Stimulated activated CD4-positive, alpha-beta T cell treated with anti-CD3 and anti-CD28 coated beads, Interleukin-15, amount 100 ng/mL, for 24 hours (primary cell): ENCODE results near the gene MYLIP.
"Not testable (repeated sequence)": the region's sequence is repeated elsewhere in the genome, so short reads cannot be mapped to it uniquely, and the experiment has no call there.

Source experiments
- DNase-seq: peaks from one replicate; pipeline ENCODE4 v3.0.0-alpha.2; 2020

Gene MYLIP

DNA sequence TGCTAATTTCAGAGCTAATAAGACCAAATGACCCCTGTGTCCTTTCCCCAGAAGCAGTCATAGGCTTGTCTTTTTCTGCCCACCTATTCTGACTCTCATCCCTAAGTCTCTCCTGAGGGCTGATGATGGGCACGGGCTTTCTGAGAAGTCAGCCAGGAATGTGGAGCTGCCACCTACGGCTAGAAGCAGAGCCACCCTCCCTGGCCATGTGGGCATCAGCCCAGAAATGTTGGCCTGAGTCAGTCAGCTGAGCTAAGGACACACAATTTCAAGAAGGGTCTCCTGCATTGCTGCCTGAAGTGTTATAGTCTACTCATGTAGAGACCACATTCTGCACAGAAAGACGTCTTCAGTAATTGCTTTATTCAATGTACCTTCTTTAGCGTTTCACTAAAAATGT lies 17.1 kb downstream of the MYLIP start:
- no peak for DNase-seq

DNA sequence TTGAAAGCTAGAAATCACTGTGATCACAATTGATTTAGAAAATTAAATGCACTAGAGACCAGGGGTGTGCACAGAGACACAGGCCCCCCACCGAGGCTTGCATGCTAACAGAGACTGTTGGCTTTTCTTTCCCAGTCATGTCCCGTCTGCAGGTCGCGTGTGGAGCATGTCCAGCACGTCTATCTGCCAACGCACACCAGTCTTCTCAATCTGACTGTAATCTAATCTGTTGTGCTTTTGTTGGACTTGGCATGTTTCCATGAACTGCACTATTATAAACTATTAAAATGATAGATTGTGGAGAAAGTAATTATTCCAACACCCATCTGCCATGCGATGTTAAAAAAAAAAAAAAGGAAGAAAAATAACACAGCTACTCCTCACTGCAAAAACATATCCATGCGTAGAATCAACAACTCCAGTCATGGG lies 17.7 kb downstream of the MYLIP start:
- no peak for DNase-seq

- no peak for DNase-seq
Observed at GRCh38 chr6:16148498-16148897, 19.6 kb downstream of the MYLIP start.

DNA sequence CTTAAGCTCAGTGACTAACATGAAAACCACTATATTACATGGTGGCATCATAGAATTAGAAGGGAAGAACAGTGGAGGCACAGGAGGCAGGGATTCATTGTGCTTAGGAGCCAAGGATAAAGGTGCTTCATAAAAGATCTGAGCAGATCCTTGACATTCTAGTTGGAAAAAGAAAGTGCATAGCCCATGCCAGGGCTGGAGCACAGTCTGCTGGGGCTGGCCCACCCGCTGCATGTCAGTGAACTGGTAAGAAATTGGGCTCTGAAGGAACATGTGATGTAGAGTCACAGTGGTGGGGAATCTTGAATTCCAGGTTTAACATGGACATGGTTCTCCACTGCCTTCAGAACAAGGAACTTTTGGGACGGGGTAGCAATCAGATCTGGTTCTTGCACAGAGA lies 20.4 kb downstream of the MYLIP start:
- DNase-seq, result no peak

GRCh38 chr6:16150098-16150497 lies 21.2 kb downstream of the MYLIP start:
- DNase-seq, result no peak

GRCh38 chr6:16153211-16153820 lies 24.4 kb downstream of the MYLIP start:
- DNase-seq, result no peak

DNA sequence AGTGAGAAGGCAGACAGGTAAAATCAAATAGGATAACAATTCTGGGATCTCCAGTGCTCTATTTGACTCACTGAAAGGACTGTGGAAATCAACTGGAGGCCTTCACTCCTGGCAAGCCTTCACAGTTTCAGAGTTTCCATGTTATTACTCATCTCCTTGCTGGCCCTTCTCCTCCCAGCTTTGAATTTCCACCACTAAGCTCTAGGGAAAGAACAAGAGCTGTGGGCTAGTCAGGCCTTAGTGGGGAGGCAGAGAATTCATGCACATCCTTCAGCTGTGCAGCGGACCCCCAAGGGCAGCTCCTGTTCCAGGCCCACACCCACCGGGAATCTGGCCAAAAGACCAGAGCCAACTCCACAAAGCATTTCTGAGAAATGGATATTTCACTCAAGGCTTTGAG lies 26.0 kb downstream of the MYLIP start:
- DNase-seq, result no peak

DNA sequence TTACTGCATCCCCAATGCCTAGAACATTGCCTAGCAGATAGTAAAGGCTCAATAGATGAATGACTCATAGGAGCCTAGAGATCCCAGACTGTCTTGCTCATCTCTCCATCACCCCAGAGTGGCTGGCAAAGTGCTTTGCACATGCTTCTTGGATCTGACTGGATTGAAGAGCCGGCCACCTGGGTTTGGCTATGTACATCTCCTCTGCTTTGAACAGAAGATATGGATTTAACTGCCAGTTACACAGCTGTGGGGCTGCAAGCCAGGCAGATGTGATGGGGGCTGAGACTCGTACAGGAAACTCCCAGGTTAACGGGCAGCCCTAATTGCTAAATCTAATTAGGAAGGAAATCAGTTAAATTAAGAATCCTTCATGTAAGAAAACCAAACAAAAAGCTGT lies 28.6 kb downstream of the MYLIP start:
- DNase-seq, result no peak

- no peak for DNase-seq
Observed at GRCh38 chr6:16157909-16158308, 29.0 kb downstream of the MYLIP start.

- no peak for DNase-seq
Observed at GRCh38 chr6:16158943-16159557, 30.2 kb downstream of the MYLIP start.

DNA sequence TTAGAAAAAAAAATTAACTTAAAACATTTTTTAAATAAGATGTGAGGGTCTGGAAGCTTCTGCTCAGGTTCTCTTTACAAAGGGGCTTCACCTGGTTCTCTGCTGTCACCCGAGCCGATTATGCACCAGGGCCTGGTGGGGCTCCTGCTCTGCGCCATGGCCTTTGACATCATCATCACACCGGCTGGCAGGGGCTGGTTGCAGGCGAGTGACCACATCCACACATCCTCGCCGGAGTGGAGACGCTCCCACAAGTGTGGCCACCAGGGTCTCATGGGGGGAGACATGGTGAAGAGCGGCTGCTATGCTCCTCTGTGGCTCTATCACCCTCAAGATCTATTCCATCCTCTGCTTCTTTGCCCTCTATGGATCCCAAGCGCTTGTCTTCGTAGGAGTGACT lies 31.9 kb downstream of the MYLIP start:
- no peak for DNase-seq

DNA sequence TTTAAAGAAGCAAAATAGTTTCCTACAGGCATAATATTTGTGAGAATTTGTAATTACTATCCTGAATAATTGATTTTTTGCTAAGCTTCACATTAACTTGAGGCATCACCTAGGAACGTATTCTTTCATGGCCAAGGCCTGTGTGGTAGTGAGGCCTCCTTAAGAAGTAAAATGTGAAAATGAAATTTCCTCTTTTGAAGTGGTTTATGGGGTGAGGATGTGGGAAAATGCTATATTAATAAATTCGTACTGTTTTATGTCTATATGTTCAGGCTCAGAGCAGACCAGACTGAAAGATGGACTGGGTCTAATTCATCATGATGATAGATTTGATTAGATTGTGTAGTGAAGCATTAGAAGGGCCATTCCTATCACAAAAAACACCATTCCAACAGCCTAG lies 33.1 kb downstream of the MYLIP start:
- DNase-seq, result no peak

DNA sequence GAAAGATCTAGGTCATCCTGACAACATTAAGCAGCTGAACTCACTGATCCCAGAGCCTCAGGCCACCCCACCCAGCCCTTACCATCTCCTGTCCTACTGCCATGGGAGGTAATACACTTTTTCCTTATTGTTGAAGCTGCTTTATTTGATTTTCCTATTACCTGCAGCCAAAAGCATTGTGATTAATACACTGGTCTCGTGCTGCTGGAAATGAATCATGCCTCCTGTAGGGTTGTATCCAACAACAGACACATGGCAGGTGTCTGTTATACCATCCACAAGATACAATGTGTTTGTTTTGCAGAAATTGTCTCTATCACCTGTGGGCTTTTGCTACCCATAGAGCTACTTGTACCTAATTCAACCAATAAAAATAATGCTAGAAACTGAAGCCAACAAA lies 34.2 kb downstream of the MYLIP start:
- no peak for DNase-seq

DNA sequence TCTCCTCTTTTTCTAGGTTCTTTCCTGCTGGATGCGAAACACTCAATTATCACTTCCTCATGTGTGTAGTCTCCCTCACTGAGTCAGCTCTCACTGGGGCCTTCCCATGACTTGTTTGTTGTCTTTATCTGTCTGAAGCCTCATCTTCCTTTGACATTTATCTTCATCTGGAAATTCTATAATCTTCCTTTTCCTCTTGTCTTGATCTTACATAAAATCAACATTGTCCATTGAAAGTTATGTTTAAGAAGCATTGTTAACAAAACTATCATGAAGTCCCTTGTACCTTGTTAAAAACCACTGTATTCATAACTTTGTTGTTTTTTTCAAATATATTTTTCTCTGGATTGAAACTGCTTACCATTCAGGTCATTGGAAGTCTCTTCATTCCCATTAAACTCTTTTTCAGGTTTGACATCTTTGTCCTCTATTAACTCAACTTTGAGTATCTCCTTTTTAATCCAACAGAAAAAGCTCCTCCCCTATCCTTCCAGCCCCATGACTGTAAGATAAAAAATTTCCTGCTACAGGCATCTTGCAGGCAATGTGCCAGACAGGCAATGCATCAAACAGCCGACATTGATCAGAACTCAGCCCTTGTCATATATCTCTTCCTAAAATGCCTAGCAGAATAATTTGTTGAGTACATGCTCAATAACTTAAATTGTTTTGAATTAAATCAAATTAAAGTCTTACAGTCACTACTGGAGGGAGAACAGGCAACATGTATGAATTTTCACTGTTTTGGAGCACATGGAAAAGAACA lies 34.8 kb downstream of the MYLIP start:
- DNase-seq, result no peak

GRCh38 chr6:16165641-16166040 lies 36.8 kb downstream of the MYLIP start:
- DNase-seq, result no peak

- no peak for DNase-seq
Observed at GRCh38 chr6:16166871-16167608, 38.2 kb downstream of the MYLIP start.

DNA sequence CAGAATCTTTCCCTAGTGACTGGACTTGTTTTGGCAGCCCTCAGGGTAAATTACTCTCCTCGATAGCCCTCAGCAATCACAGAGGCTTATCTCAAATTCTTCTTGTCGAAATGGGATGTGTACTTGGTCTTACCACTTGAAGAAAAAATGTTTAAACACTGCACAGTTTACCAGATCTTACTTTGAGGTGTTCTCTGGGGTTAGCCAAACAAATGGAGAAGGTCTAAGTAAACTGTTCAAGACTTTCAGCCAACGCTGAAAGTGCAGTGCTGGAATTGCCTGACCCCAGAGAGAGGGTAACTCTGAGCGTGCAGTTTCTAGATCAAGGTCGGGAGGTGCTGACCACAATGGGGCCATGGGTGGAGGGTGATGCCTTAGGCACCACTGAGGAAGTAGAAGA lies 39.2 kb downstream of the MYLIP start:
- DNase-seq, result no peak

GRCh38 chr6:16168858-16169257 lies 40.0 kb downstream of the MYLIP start:
- no peak for DNase-seq

GRCh38 chr6:16171400-16171799 lies 42.5 kb downstream of the MYLIP start:
- no peak for DNase-seq

DNA sequence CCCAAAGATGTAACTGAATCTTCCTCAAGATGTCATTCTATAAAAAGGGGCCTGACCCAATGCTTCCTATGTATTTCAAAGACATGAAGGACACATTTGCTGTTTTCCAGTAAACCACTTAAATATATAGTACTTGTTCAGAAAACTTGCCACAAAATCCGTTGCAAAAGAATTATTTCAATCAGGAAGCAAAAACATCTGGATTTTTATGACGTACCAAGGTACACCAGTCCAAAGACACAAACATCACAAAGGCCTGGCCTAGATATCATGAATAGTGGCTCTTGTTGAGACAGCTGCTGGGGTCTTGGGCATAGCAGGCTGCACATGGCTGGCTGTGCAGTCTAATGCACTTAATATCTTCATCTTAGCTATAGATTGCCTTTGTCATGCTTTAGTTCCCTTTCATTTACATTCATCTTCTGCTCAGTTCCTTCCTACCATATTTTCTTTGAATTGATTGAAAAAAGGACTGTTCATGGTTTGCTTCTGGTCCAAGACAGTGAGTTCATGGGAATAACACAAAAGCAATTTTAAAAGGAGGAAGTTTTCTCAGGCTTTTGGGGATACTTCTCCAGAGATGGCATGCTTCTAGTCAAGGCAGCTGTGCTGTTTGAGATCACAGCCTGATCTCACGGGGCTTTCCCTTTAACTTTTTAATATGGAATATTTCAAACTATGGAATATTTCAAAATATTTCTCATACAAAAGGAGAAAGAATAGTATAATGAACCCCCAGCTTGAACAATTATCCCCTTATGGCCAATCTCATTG lies 44.5 kb downstream of the MYLIP start:
- no peak for DNase-seq

GRCh38 chr6:16174416-16175078 lies 45.7 kb downstream of the MYLIP start:
- no peak for DNase-seq

DNA sequence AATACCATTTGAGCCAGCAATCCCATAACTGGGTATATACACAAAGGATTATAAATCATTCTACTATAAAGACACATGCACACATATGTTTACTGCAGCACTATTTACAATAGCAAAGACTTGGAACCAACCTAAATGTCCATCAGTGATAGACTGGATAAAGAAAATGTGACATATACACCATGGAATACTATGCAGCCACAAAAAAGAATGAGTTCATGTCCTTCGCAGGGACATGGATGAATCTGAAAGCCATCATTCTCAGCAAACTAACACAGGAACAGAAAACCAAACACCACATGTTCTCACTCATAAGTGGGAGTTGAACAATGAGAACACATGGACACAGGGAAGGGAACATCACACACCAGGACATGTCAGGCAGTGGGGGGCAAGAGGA lies 47.7 kb downstream of the MYLIP start:
- DNase-seq, result not testable (repeated sequence)
